ENCODE results near the gene FNBP1L.

The FNBP1L gene

DNA sequence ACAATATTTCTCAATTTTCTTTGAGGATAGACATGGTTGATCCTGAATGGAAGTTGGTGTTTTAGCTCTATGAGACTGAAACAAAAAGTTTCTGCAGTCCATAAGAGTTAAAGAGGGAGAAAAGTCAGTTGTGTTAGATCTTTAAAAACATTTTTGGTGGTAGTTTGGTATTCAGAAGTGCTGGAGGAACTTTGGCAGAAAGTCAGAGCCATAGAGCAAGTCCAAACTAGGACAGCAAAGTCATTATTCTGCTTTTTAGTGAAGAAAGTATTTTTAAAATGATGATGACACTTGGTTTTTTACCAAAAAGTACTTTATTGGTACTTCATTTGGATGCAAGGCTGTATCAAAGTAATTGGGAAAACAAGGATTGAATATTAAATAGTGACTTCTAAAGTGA, 41.8 kb downstream of the FNBP1L start:
- DNase-seq (ENCODE audit: low read depth in 2 of 2): no peak

DNA sequence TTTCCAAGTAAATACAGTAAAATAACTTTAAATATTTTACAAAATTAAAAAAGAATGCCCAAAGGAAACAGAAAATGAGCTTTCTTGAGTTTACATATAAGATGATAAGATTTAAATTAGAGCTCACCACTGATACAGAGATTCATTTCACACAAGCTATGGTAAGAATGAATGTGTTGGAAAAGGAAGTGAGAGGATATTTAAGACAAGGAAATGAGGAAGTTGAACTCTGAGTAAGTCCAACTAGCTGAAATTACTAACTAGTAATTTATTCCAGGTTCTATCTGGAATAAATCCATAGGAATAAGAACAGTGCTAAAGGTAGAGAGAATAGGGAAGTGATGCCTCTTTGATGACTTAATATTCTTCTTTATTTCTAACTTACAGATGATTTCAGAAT, 42.4 kb downstream of the FNBP1L start:
- DNase-seq (ENCODE audit: low read depth in 2 of 2): no peak

DNA sequence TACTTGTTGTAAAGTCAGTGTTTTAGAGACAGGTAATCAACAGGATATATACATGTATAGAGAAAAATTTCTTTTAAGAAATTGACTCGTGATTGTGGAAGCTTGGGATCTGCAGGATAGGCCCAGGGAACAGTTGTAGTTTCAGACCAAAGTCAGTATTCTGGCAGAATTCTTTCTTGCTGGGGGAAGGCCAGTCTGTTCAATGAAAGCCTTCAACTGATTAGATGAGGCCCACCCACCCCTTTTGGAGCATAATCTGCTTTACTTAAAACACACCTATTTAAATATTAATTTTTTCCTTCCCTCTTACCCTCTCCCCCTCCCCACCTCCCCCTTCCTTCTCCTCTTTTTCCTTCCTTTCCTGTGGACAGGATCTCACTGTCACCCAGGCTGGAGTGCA, 48.0 kb downstream of the FNBP1L start:
- no peak for DNase-seq (ENCODE audit: low read depth in 2 of 2)

DNA sequence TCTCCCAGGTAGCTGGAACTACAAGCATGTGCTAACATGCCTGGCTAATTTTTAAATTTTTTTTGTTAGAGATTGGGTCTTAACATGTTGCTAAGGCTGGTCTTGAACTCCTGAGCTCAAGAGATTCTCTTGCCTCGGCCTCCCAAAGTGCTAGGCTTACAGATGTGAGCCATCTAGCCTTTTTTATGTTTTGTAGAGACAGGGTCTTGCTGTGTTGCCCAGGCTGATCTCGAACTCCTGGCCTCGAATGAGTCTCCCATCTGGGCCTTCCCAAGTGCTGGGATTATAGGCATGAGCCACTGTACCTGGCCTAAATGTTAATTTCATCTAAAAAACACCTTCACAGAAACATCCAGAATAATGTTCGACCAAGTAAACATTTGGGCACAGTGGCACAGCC, 48.6 kb downstream of the FNBP1L start:
- no peak for DNase-seq (ENCODE audit: low read depth in 2 of 2)

DNA sequence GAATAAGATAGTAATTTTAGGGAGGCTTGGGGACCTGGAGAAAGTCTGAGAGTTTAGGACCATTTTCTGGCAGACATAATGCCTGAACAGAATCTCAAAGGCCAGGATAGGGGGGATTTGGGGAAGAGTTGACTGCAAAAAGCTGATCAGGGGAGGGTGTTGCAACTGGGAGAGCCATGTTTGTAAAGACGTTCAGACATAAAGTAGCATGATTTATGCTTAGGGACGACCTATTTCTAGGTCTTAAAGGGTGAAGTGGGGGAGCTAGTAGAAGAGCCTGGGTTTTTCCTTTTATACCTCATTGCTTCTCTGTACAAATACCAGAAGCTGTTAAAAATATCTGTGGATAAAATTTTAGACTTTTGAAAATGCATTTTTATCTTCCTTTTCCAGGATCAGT, 51.2 kb downstream of the FNBP1L start:
- no peak for DNase-seq (ENCODE audit: low read depth in 2 of 2)

DNA sequence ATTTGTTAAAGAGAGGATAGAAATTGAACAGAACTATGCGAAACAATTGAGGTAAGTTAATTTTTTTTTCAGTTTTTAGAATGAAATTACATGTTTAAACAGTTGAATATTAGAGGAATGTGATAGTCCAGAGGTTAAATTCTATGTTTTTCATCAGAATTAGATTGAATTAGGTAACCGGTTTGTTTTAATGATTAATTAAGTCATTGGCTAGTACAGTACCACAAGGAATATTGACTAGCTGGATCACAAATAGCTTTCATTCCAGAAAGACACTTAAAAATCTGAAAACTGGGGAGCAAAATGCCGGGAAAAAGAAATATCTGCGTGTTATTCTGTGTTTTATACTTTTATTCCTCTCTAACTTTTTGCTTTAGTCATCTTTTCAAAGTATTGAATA, 51.6 kb downstream of the FNBP1L start:
- DNase-seq (ENCODE audit: low read depth in 2 of 2): no peak

DNA sequence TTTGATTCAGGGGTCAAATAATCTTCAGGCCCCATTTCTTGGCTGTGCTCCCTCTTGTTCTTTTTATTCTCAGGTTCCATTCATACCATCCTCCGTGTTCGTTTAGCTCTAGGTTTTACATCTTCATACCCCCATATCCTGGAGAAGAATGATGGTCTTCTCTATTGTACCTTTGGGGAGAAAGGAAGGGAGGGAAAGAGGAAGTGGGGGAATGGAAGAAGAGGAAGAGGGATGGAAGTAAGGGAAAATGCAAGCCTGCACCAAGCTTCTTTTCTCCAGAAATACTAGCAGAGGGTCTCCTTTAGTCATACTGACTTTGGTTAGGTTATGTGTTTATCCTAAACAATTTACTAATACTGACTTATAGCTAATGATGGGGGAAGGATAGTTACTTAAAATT, 52.4 kb downstream of the FNBP1L start:
- no peak for DNase-seq (ENCODE audit: low read depth in 2 of 2)

DNA sequence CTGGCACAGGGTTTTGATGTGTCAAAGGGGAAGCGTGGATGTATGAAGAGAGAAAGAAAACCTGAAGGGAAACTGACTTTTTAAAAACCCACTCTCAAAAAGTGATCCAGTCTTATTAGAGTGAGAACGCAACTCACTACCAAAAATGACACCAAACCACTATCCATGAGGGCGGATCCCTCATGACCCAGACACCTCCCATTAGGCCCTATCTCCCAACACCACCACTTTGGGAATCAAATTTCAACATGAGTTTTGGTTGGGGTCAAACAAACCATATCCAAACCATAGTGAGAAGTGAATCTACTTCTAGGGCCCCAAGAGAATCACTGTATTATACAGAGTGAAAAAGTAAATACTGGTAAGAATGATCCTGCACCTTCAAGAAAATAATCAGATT, 53.5 kb downstream of the FNBP1L start:
- DNase-seq (ENCODE audit: low read depth in 2 of 2): no peak

DNA sequence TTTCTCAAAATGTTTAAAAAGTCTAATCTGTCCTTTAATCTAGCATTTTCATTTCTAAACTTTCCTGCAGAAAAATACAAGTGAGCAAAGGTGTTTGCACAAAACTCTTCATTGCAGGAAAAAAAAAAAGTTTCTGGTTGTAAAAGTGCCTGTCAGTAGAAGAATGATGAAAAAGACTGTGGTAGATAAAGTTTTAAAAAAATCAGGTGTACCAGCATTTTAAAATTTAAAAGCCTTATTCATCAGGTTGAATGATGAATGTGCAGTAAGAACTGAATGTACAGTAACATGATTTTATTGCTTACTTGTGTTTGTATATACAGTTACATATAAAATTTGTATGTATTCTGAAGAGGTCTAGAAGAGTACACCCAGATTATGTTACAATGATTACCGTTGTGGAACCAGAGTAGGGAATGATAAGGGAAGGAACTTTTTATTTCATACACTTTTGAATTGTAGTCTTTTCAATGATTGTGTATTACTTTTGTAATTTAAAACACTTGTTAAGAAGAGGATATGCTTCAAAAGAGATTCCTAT, 54.0 kb downstream of the FNBP1L start:
- DNase-seq (ENCODE audit: low read depth in 2 of 2): no peak

DNA sequence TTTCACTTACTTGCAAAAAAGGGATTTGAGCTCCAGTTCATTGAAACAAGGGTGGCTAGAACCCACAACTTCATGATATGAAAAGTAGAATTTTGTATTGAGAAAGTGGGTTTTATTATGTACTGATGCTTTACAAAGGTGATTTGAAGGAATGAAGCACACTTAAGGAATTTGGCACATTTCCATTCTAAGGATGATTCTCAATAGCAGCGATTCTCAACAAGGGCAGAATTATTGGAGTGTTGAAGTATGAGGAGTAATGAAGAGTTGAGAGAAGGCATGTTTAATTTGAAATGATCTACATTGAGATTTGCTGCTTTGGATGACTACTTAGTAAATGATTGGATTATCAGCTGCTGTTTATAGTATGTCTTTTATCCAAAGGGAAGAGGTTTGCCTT, 54.7 kb downstream of the FNBP1L start:
- DNase-seq (ENCODE audit: low read depth in 2 of 2): no peak

DNA sequence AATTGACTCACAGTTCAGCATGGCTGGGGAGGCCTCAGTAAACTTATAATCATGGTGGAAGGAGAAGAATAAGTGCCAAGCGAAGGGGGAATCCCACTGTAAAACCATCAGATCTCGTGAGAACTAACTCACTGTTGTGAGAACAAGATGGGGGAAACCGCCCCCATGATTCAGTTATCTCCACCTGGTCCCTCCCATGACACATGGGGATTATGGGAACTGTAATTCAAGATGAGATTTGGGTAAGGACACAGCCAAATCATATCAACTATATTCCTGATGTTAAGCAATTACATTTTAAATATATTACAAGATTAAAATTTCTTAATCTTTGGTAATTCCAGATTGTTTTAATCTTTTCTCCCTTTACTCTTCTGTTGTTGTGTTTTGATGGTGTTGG, 55.2 kb downstream of the FNBP1L start:
- DNase-seq (ENCODE audit: low read depth in 2 of 2): no peak

DNA sequence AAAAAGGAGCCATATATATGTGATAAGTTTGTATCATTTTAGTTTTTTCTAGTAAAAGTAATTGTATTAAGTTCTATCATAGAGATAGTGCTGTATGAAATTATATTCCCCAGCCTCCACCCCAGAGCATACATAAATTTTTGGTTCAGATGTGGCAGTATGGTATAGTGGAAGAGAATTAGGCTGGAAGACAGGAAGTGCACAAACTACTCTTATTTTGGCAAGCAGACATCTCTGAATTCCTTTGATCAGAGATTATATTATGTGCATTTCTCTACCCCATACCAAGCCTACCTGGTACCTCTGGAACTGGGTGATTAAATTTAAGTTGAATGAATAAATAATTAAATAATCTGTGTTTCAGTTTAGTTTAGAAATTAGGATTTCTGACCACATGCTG, 55.9 kb downstream of the FNBP1L start:
- no peak for DNase-seq (ENCODE audit: low read depth in 2 of 2)

DNA sequence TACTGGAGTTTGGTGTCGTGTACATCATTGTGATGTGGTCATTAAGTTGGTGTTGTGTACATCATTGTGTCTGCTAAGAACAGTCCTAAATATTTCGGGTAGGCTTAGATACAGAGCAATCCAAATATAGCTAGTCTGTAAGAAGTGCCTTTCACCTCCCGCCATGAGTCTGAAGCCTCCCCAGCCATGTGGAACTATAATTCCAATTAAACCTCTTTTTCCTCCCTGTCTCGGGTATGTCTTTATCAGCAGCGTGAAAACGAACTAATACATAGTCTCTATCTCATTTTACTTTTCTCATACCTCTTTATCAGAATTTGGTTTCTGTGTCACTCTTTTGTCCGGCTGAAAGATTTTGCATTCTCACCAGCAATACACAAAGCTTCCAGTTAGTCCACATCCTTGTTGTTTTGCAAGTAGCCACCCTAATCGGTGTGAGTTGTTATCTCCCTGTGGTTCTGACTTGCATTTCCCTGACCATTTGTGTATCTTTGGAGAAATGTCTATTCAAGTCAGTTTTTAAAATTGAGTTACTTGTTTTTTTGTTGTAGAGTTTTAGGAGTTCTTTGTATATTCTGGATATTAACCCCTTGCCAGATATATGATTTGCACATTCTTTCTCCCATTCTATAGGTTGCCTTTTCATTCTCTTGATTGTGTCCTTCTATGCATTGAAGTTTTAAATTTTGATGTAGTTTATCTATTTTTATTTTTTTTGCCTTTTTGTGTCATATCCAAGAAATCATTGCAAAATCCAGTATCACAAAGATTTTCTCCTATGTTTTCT, 56.5 kb downstream of the FNBP1L start:
- no peak for DNase-seq (ENCODE audit: low read depth in 2 of 2)

DNA sequence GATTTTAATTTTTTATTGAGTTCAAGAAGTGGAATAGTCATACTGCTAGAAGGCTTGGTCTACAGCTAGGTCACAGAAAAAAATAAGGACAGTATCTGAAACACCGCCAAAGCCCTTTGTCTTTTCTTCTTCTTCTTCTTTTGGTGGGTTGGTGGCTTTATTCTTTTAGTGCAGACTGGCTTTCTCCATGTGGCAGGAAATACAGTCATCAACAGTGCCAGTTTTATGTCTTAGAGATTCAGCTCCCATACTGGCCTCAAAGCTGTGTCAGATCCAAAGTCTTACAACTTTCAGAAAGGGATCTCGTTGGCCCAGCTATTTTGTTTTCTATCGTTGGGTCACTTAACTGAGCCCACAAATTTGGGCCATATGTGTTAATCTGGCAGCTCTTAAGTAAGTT, 58.2 kb downstream of the FNBP1L start:
- no peak for DNase-seq (ENCODE audit: low read depth in 2 of 2)

DNA sequence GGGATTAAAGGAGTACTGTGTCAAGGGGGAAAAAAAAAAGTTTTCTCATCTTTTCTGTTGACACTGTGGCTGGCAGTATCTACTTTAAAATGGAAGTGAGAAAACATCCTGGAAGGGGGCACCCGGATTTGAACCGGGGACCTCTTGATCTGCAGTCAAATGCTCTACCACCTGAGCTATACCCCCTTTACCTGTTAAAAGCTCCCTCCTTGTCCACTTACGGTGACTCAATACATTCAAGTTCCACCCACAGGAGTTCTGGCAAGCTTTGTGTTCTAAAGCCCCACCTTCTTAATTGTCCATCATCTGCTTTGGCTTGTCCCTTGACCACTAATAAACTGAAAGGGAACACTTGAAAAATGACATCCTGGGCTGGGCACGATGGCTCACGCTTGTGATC, 68.2 kb downstream of the FNBP1L start:
- DNase-seq (ENCODE audit: low read depth in 2 of 2): no peak

DNA sequence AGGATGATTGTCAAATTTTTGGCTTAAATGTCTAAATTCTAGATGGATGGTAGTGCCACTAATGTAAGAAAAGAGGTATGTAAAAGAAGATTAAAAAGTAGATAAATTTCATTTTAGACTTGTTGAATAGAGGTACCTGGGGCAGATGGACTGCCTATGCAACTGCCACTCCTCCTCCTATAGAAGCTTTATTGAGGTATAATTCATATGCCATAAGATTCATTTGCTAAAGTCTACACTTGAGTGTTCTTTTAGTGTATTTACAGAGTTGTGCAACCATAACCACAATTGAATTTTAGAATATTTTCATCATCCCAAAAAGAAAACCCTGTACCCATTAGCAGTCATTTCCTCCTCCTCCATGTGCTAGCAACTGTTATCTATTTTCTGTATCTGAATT, 70.6 kb downstream of the FNBP1L start:
- DNase-seq (ENCODE audit: low read depth in 2 of 2): no peak

DNA sequence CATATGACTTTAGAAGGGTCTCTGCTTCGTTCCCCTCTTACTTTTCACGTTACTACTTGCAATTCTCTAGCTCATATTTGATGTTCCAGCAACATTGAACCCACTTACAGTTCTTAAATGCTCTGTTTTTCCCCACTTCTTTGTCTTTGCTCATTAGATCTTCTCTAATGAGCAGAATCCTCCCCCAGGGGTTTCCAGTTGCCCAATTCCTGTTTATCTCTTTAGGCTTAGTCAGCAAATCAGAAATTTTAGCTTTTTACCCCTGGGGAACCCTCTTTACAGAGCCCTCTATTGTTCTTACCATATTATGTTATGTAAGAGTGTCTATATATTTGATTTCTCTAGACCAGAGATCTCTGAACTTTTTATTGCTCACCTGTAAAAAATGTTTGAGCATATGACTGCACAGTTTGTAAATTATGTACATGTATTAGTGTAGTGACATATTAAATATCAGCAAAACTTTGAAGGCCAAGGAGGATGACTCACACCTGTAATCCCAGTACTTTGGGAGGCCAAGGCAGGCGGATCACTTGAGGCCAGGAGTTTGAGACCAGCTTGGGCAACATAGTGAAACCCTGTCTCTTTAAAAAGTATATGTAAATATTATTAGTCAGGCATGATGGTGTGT, 71.4 kb downstream of the FNBP1L start:
- no peak for DNase-seq (ENCODE audit: low read depth in 2 of 2)

DNA sequence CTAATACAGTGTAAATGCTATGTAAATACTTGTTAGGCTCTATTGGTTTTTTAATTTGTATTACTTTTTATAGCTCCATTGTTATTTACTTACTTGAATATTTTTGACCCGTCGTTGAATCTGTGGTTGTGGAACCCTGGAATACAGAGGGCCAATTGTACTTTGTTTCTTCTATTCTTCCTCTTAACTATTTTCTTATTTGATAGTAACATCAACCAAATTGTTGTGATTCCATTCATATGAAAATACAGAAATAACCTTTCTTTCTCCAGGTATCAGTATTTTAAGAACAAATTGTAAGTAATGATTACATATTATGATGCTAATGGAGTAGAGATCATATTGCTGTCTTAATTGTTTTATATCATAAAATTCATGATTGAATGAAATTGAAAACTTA, 73.7 kb downstream of the FNBP1L start:
- DNase-seq (ENCODE audit: low read depth in 2 of 2): no peak

DNA sequence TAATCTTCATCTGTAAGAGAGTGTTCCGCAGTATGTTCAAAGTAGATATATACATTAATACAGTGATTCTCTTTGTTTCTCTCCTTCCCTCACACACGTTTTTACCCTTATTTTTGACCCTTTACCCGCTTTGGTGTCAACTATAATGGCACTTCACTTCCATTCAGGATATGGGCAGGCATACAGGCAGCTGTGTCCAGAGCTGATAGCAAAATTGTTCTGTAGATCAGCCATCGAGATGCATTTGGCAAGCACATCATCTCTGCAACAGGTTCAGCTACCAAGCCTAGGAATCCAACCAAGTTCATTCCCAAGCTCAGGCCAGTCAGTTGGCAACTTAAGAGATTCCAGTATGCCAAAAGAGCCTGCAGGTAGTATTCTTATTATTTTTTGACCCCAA, 74.8 kb downstream of the FNBP1L start:
- DNase-seq (ENCODE audit: low read depth in 2 of 2): no peak

DNA sequence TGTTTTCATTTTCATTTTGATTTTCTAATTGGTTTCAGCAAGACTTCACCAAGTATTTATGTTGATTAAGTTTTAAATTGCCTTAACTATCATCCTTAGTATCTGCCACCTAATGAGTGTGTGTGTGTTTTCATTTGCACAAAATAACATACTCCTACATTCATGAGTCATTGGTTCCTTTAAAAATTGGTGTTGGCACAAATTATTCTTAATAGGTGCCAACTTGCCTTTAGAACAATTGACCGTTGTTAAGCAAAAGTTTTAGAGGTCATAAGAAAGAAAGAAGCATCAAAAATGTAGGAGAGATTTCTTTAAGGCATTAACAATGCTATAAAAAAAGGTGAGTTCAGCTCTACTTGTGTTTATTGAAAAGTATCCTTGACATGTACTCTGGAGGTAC, 77.5 kb downstream of the FNBP1L start:
- DNase-seq (ENCODE audit: low read depth in 2 of 2): no peak

DNA sequence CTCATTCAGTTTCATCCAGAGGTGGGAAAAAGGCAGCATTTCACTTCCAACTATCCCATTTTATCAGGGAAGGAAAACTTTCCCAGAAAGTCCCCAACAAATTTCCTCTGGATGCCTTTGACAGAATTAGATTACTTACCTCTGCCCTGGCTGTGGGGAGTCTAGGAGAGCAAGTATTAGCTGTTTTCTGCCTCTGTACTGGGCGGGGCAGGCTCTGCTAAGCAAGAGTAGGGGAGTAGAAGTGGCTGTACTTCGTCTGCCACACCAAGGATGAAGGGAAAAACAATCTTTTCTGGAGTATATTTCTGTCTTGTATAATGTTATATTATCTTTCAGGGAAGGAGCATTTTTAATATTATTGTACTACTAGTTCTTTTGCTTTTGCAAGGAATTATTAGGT, 78.5 kb downstream of the FNBP1L start:
- DNase-seq (ENCODE audit: low read depth in 2 of 2): no peak

DNA sequence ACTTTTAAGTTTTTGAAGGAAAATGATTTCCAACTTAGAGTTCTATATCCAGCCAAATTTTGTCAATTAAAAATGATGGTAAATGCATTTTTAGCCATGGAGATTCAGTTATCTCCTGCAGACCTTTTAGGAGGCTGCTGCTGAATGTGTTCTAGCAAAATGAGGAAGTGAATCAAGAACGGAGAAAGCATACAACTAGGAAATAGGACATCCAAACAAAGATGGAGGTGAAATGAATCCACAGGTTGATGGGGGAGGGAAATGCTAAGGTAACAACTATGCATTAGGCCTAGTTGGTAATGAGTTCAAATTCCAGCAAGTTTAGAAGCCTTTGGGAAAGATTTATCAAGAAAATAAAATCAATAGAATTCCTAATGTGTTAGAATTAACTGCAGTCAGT, 80.5 kb downstream of the FNBP1L start:
- DNase-seq (ENCODE audit: low read depth in 2 of 2): no peak

DNA sequence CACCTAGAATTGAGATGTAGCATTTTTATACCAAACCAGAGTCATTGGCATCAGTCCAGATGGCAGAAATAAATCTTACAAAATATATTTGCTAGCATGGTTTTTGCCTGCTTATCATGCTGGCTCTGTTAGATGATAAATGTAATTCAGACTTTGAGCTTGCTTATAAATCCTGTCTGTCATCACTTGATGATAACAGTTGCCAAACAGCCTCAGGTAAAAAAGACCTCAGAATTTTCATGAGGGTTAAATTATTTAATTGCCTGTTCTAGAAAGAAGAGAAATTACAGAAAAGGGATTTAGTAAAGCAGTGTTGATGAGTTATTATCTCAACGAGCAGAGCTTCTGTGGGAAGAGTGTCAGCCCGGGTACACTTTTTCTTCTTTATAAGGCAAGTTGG, 83.3 kb downstream of the FNBP1L start:
- DNase-seq (ENCODE audit: low read depth in 2 of 2): no peak
